ENCODE results near the gene ADRA1B. TPM values are rescaled to one million over a fixed set of nuclear protein-coding genes. Genes with fewer than 3 reads are reported as not detected.

The ADRA1B gene
- total RNA-seq, 1 experiment from 2014 or later = not detected

- Histone ChIP-seq H2BK20ac (ENCODE audit: low read depth, low read length, poor library complexity, severe bottlenecking) (no peak overlapping the region), H3K18ac (ENCODE audit: insufficient read length, low read depth, low read length) (no peak overlapping the region), H3K4me1 (ENCODE audit: insufficient read depth, low read length) (no peaks in the 10 kb centered on the region), H3K4me2 (ENCODE audit: insufficient read depth, insufficient read length, low read length) (no peak overlapping the region), H3K4ac (ENCODE audit: low read depth, low read length) (no peak overlapping the region), H3K56ac (ENCODE audit: insufficient read length, low read depth, low read length) (no peak overlapping the region), H2BK120ac (ENCODE audit: low read depth, low read length, poor library complexity, severe bottlenecking) (no peak overlapping the region), H3K9ac (ENCODE audit: extremely low read depth, insufficient read length, low read length) (no peak overlapping the region), H3K27ac (ENCODE audit: insufficient read length, low read depth, low read length) (no peak overlapping the region), H3K79me2 (ENCODE audit: insufficient read depth, low read length) (no peaks in the 10 kb centered on the region), H4K20me1 (ENCODE audit: control insufficient read depth, insufficient read depth, insufficient read length) (no peaks in the 10 kb centered on the region), H4K5ac (ENCODE audit: insufficient read length, low read depth, low read length) (no peak overlapping the region), H3K14ac (ENCODE audit: insufficient read depth, low read length) (no peak overlapping the region), H3K79me1 (ENCODE audit: insufficient read depth, low read depth, low read length, poor library complexity, severe bottlenecking) (no peaks in the 10 kb centered on the region), H3T11ph (ENCODE audit: low read length) (no peak overlapping the region), H4K91ac (ENCODE audit: insufficient read length, low read depth, low read length) (no peak overlapping the region), H2AK5ac (ENCODE audit: insufficient read length, low read length) (no peak overlapping the region), H2BK5ac (ENCODE audit: insufficient read length, low read length) (no peak overlapping the region), H3K23ac (ENCODE audit: insufficient read length, low read depth, low read length) (no peak overlapping the region), H2BK12ac (ENCODE audit: insufficient read length, low read depth, low read length) (no peak overlapping the region), H3K23me2 (ENCODE audit: insufficient read length, low read depth, low read length, poor library complexity, severe bottlenecking) (no peaks in the 10 kb centered on the region), H2AFZ (ENCODE audit: low read length) (no peak overlapping the region), H3K9me3 (ENCODE audit: control insufficient read depth, low read depth, low read length) (no peaks in the 10 kb centered on the region), H2BK15ac (ENCODE audit: low read depth, low read length) (no peak overlapping the region), H3K27me3 (ENCODE audit: insufficient read depth, low read length) (no peaks in the 10 kb centered on the region), H4K8ac (replicated peaks; ENCODE audit: insufficient read length, low read depth, low read length) (no peak overlapping the region)
- peaks cover 3% of the 10 kb centered on the region; the same call in 1 of the 2 replicates for H3K27me3 Mint-ChIP-seq (ENCODE audit: low read depth)
- H3K4me1 Mint-ChIP-seq = peaks cover 13 to 19% of the 10 kb centered on the region in 2 experiments
- no peaks in the 10 kb centered on the region for H3K36me3 Mint-ChIP-seq (ENCODE audit: insufficient read depth in 1 of 3, low read depth in 3 of 3)
- WGBS (ENCODE audit: extremely low coverage, insufficient read length, low lambda C conversion rate) = no CpG with 5 or more reads among the region's 5 CpGs
- no peak for TF ChIP-seq CTCF (conservative IDR thresholded peaks at IDR 0.05)
- H3K9me3 Mint-ChIP-seq = no peaks in the 10 kb centered on the region
- no peak overlapping the region for H3K4me3 Mint-ChIP-seq
- H3K27ac Mint-ChIP-seq = no peak overlapping the region
- no peak for DNase-seq
Observed at GRCh38 chr5:159908591-159908940, 7.7 kb upstream of the ADRA1B start.
